ENCODE data around the gene SHB.
"Not testable (repeated sequence)": the region's sequence is repeated elsewhere in the genome, so short reads cannot be mapped to it uniquely, and the experiment has no call there.

SHB gene

GRCh38 chr9:37903647-37904444 is 165.2 kb downstream of the SHB start, which contains the start of gene SLC25A51:
Gene SLC25A51 (minus strand): TSS chr9:37904127. CDS start chr9:37888550, 15,577 bp downstream.
- peak; percentile 90 to 95 for DNase-seq (ENCODE audit: low read depth in 2 of 2)

- no peak for DNase-seq (ENCODE audit: low read depth in 2 of 2)
Observed at GRCh38 chr9:37902796-37903646, 166.0 kb downstream of the SHB start.

- DNase-seq (ENCODE audit: low read depth in 2 of 2): no peak
Observed at GRCh38 chr9:37902131-37902530, 166.9 kb downstream of the SHB start.

- DNase-seq (ENCODE audit: low read depth in 2 of 2): no peak
Observed at GRCh38 chr9:37899041-37899440, 170.0 kb downstream of the SHB start.

GRCh38 chr9:37897665-37898064 is 171.4 kb downstream of the SHB start:
- no peak for DNase-seq (ENCODE audit: low read depth in 2 of 2)

- DNase-seq (ENCODE audit: low read depth in 2 of 2): no peak
Observed at GRCh38 chr9:37892063-37892462, 177.0 kb downstream of the SHB start.

GRCh38 chr9:37891042-37891441 is 178.0 kb downstream of the SHB start:
- not testable (repeated sequence) for DNase-seq (ENCODE audit: low read depth in 2 of 2)

- no peak for DNase-seq (ENCODE audit: low read depth in 2 of 2)
Observed at GRCh38 chr9:37889536-37889935, 179.5 kb downstream of the SHB start.

GRCh38 chr9:37887977-37888583 is 180.9 kb downstream of the SHB start:
- not testable (repeated sequence) for DNase-seq (ENCODE audit: low read depth in 2 of 2)

- no peak for DNase-seq (ENCODE audit: low read depth in 2 of 2)
Observed at GRCh38 chr9:37880916-37881479, 188.0 kb downstream of the SHB start.

GRCh38 chr9:37876376-37876775 is 192.7 kb downstream of the SHB start:
- no peak for DNase-seq (ENCODE audit: low read depth in 2 of 2)

GRCh38 chr9:37873955-37874354 is 195.1 kb downstream of the SHB start:
- DNase-seq (ENCODE audit: low read depth in 2 of 2): no peak

GRCh38 chr9:37870799-37871176 is 198.2 kb downstream of the SHB start:
- no peak for DNase-seq (ENCODE audit: low read depth in 2 of 2)

- no peak for DNase-seq (ENCODE audit: low read depth in 2 of 2)
Observed at GRCh38 chr9:37870081-37870798, 198.8 kb downstream of the SHB start.

Measured in stimulated activated CD4-positive, alpha-beta T cell treated with anti-CD3 and anti-CD28 coated beads, Interleukin-1b, Interleukin-23, amount 100 ng/mL, for 1 hour (primary cell).